HFF-Myc (cell line): ENCODE results near the gene ZNF521.

ENCODE experiments used
- DNase-seq: peaks from one replicate; pipeline ENCODE4 v3.0.0-alpha.2; 2011; ENCODE audit warnings: low read depth; ENCODE audit errors: extremely low read depth
- H3K4me3 ChIP-seq: replicated peaks from 2 replicates; pipeline ENCODE4 v1.5.1; 2011; ENCODE audit warnings: low read depth, mild to moderate bottlenecking, control low read depth, low read length
- CTCF ChIP-seq: IDR thresholded peaks from 2 replicates; pipeline ENCODE4 v1.5.1; 2012; ENCODE audit warnings: mild to moderate bottlenecking, low read depth, low read length, control low read depth; ENCODE audit errors: missing control alignments

ZNF521 gene

GRCh38 chr18:25075331-25075730 is 276.6 kb downstream of the ZNF521 start:
- DNase-seq: no peak
- TF ChIP-seq CTCF: no peak
- no peak overlapping the region for H3K4me3 ChIP-seq

- DNase-seq: no peak
- H3K4me3 ChIP-seq: no peak overlapping the region
- TF ChIP-seq CTCF: no peak
These were observed 277.0 kb downstream of the ZNF521 start for GRCh38 chr18:25074925-25075324.

DNA sequence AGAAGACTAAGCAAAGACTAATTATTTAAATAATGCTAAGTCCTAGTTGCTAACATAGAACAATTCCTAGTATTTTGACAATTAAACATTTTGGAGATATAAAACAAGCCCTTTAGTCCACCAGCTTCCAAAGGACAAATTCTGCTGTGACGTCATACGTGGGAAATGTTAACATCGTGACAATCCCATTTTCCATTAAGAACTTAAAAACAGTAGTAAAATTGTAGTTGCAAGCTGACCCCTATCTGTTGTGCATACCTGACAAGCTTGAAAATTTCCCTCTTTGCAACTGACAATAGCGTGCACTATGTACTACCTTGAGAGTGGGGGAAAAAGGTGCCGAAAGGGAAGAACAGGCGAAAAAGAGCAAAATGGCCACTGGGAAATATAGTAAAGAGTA is 279.8 kb downstream of the ZNF521 start:
- no peak for TF ChIP-seq CTCF

GRCh38 chr18:25067275-25068025 is 284.5 kb downstream of the ZNF521 start:
- DNase-seq: no peak
- no peak for TF ChIP-seq CTCF
- no peak overlapping the region for H3K4me3 ChIP-seq

More for the DNA sequence above, 279.8 kb downstream of the ZNF521 start:
- no peak overlapping the region for H3K4me3 ChIP-seq
- DNase-seq: no peak

GRCh38 chr18:25066516-25066915 is 285.4 kb downstream of the ZNF521 start:
- no peak for TF ChIP-seq CTCF
- no peak for DNase-seq
- no peak overlapping the region for H3K4me3 ChIP-seq

GRCh38 chr18:25062720-25063119 is 289.2 kb downstream of the ZNF521 start:
- TF ChIP-seq CTCF: peak; percentile 4
- DNase-seq: no peak
- H3K4me3 ChIP-seq: no peak overlapping the region

DNA sequence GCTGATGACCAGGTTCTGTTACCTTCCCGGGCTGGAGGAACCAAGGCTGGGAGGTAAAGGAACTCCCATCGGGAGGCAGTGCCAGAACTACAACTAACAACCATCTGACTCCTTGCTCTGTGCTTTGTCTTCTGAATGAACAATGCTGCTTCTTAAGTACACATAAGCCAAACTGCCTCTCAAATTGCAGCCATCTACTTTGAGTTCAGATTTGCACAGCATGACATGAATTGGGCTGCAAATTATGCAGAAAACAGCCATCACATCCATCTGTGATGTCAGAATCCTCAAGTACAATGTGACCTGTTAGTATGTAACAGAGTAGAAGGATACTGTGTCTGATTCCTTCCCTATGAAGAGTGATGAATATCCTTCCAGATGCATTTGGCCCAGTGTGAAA is 290.6 kb downstream of the ZNF521 start:
- no peak for TF ChIP-seq CTCF
- no peak overlapping the region for H3K4me3 ChIP-seq
- no peak for DNase-seq
